Right renal cortex interstitium (tissue), 3 donors: ENCODE measurements around the gene BPIFB1. TPM values are rescaled to one million over a fixed set of nuclear protein-coding genes. Genes with fewer than 3 reads are reported as not detected.

Source experiments
- DNase-seq, 3 donors: peaks; one replicate each; pipeline ENCODE4 v3.0.0-alpha.2; 2013; ENCODE audit warnings: low read depth in 3 of 3, low spot score in 2 of 3
- polyA plus RNA-seq, 3 donors: library from polyadenylated mRNA; unstranded; fragments of 120-200 nt; gene quantifications; one replicate each; pipeline ENCODE4 v1.2.1, GENCODE V29; 2013; ENCODE audit not compliant: insufficient read length in 3 of 3

The BPIFB1 gene
- polyA plus RNA-seq, 3 donors, result not detected

DNA sequence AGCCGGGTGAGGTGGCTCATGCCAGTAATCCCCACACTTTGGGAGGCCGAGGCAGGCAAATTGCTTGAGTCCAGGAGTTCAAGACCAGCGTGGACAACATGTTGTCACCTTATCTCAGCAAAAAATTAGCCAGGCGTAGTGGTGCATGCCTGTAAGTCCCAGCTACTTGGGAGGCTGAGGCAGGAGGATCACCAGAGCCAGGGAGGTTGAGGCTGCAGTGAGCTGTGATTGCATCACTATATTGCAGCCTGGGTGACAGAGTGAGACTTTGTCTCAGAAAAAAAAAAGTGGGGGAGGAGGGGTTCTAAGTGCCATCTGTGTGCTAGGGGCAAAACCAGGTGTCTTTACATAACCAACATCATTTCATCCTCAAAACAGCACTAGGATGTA is 70.0 kb downstream of the BPIFB1 start:
- DNase-seq, result no peak

Other genes starting within 250 kb of the BPIFB1 start
- gene BPIFB3, start 229.3 kb upstream of the BPIFB1 start, polyA plus RNA-seq, result not detected
- gene BPIFB4, start 203.6 kb upstream of the BPIFB1 start, polyA plus RNA-seq, result not detected
- gene BPIFA2, start 115.1 kb upstream of the BPIFB1 start, polyA plus RNA-seq, result under 1 TPM in 1 of 3 donors, not detected in 2; 0.17 TPM
- gene BPIFA3, start 65.9 kb upstream of the BPIFB1 start, polyA plus RNA-seq, result not detected
- not detected for gene BPIFA1, start 47.2 kb upstream of the BPIFB1 start, polyA plus RNA-seq
- gene CDK5RAP1, start 118.3 kb downstream of the BPIFB1 start, polyA plus RNA-seq, result 10 to 100 TPM; 28.9 to 37.9 (median 37.1) TPM
- 1 to 10 TPM; 9.1 to 9.8 (median 9.6) TPM for gene SNTA1, start 160.5 kb downstream of the BPIFB1 start, polyA plus RNA-seq
- gene CBFA2T2, start 206.9 kb downstream of the BPIFB1 start, polyA plus RNA-seq, result 10 to 100 TPM; 24.4 to 27.0 (median 26.1) TPM